Panc1 (cell line): ENCODE results near the gene NOL4L.

Experiments used
- CTCF ChIP-seq: fragments of 450-650 bp; IDR thresholded peaks from 2 replicates; pipeline ENCODE4 v1.5.1; 2017; ENCODE audit warnings: mild to moderate bottlenecking
- POLR2AphosphoS5 ChIP-seq: IDR thresholded peaks from 2 replicates; pipeline ENCODE4 v1.6.1; 2012; ENCODE audit warnings: mild to moderate bottlenecking, low read depth, low read length, moderate library complexity
- REST ChIP-seq, 2 experiments: IDR thresholded peaks; 2 replicates each; pipeline ENCODE4 v1.6.1; 2011 to 2012; ENCODE audit warnings: low read depth in 2 of 2, control low read depth in 1 of 2, low read length in 1 of 2, mild to moderate bottlenecking in 1 of 2, moderate library complexity in 1 of 2; ENCODE audit not compliant: insufficient read depth in 1 of 2
- SIN3A ChIP-seq: IDR thresholded peaks from 2 replicates; pipeline ENCODE4 v1.6.1; 2012; ENCODE audit warnings: low read depth, mild to moderate bottlenecking, low read length, moderate library complexity, borderline replicate concordance; ENCODE audit not compliant: insufficient read depth
- TCF7L2 ChIP-seq: IDR thresholded peaks from 2 replicates; pipeline ENCODE4 v1.6.1; 2011; ENCODE audit warnings: mild to moderate bottlenecking, low read depth, low read length, inconsistent platforms

GRCh38 chr20:32400476-32400875, 184.7 kb downstream of the NOL4L start:
- TF ChIP-seq CTCF (no peak), POLR2AphosphoS5 (no peak), TCF7L2 (no peak), REST (IDR thresholded peaks at IDR 0.05; ENCODE audit: insufficient read depth in 1 of 2, low read depth in 2 of 2, low read length in 1 of 2) (no peak), SIN3A (no peak)
